ENCODE results near the gene LGALS8. TPM values are rescaled to one million over a fixed set of nuclear protein-coding genes. Genes with fewer than 3 reads are reported as not detected.

The LGALS8 gene
- polyA plus RNA-seq, 1 donor (not counting 4 experiments of a cell fraction or from before 2014, with no cell fraction given) = 75.2 TPM

GRCh38 chr1:236492378-236492777 is 31.4 kb upstream of the LGALS8 start:
- no peak overlapping the region for H3K27ac ChIP-seq (ENCODE audit: control insufficient read depth, insufficient read depth, low read length)
- FAIRE-seq (no peak), DNase-seq (ENCODE audit: low read depth, low spot score) (no peak)
- no peak overlapping the region for H3K9ac ChIP-seq (ENCODE audit: control insufficient read depth, extremely low read depth, insufficient read depth, low read length)
- H3K9me1 ChIP-seq (ENCODE audit: control insufficient read depth, extremely low read depth, insufficient read depth, low read length) = no peaks in the 10 kb centered on the region
- H3K27me3 ChIP-seq (ENCODE audit: control insufficient read depth, extremely low read depth, insufficient read depth, low read length) = no peaks in the 10 kb centered on the region
- H3K9me3 ChIP-seq (ENCODE audit: control insufficient read depth, low read depth, low read length) = no peaks in the 10 kb centered on the region
- H2AFZ ChIP-seq (ENCODE audit: control insufficient read depth, low read length) = no peak overlapping the region
- dilution Hi-C loops (cut with MboI; ENCODE audit: extremely low pct_ligation_motif_present, low sequenced_read_pairs) = loop anchor here (10.0 kb wide), 1 partner anchor 358 kb away; no protein-coding TSS in a partner anchor
- no peaks in the 10 kb centered on the region for H3K4me1 ChIP-seq (ENCODE audit: control insufficient read depth, extremely low read depth, insufficient read depth, low read length)
- H3K36me3 ChIP-seq (ENCODE audit: control insufficient read depth in 2 of 2, extremely low read depth in 1 of 2, insufficient read depth in 2 of 2, low read length in 2 of 2) = no peaks in the 10 kb centered on the region
- no peaks in the 10 kb centered on the region for H3K79me2 ChIP-seq (ENCODE audit: control insufficient read depth, insufficient read depth, low read length)
- no peak overlapping the region for H3K4me3 ChIP-seq (ENCODE audit: control insufficient read depth in 2 of 3, extremely low read depth in 1 of 3, insufficient read depth in 2 of 3, low read depth in 1 of 3, low read length in 3 of 3)
- no peak for TF ChIP-seq EZH2 (IDR thresholded peaks at IDR 0.05; ENCODE audit: low read length)
- no peak for TF ChIP-seq CTCF (optimal IDR thresholded peaks at IDR 0.05 in 1 of 3, IDR thresholded peaks at IDR 0.05 in 1 of 3, conservative IDR thresholded peaks at IDR 0.05 in 1 of 3; ENCODE audit: extremely low read depth in 1 of 3, insufficient read depth in 2 of 3, low read length in 3 of 3)
- no peaks in the 10 kb centered on the region for H4K20me1 ChIP-seq (ENCODE audit: control insufficient read depth, extremely low read depth, insufficient read depth, low read length)
- H3K4me2 ChIP-seq (ENCODE audit: control insufficient read depth, extremely low read depth, insufficient read depth, low read depth, low read length) = no peak overlapping the region

GRCh38 chr1:236494082-236494481 is 29.7 kb upstream of the LGALS8 start:
- Histone ChIP-seq H3K4me2 (ENCODE audit: control insufficient read depth, extremely low read depth, insufficient read depth, low read depth, low read length) (no peak overlapping the region), H2AFZ (ENCODE audit: control insufficient read depth, low read length) (no peak overlapping the region), H3K4me1 (ENCODE audit: control insufficient read depth, extremely low read depth, insufficient read depth, low read length) (no peaks in the 10 kb centered on the region), H3K4me3 (ENCODE audit: control insufficient read depth in 2 of 3, extremely low read depth in 1 of 3, insufficient read depth in 2 of 3, low read depth in 1 of 3, low read length in 3 of 3) (no peak overlapping the region), H3K36me3 (ENCODE audit: control insufficient read depth in 2 of 2, extremely low read depth in 1 of 2, insufficient read depth in 2 of 2, low read length in 2 of 2) (no peaks in the 10 kb centered on the region), H3K9me1 (ENCODE audit: control insufficient read depth, extremely low read depth, insufficient read depth, low read length) (no peaks in the 10 kb centered on the region), H3K9ac (ENCODE audit: control insufficient read depth, extremely low read depth, insufficient read depth, low read length) (no peak overlapping the region), H3K9me3 (ENCODE audit: control insufficient read depth, low read depth, low read length) (no peaks in the 10 kb centered on the region), H3K79me2 (ENCODE audit: control insufficient read depth, insufficient read depth, low read length) (no peaks in the 10 kb centered on the region), H3K27me3 (ENCODE audit: control insufficient read depth, extremely low read depth, insufficient read depth, low read length) (no peaks in the 10 kb centered on the region), H4K20me1 (ENCODE audit: control insufficient read depth, extremely low read depth, insufficient read depth, low read length) (no peaks in the 10 kb centered on the region), H3K27ac (ENCODE audit: control insufficient read depth, insufficient read depth, low read length) (no peak overlapping the region)
- no peak for DNase-seq (ENCODE audit: low read depth, low spot score)
- TF ChIP-seq EZH2 (IDR thresholded peaks at IDR 0.05; ENCODE audit: low read length) (no peak), CTCF (optimal IDR thresholded peaks at IDR 0.05 in 1 of 3, IDR thresholded peaks at IDR 0.05 in 1 of 3, conservative IDR thresholded peaks at IDR 0.05 in 1 of 3; ENCODE audit: extremely low read depth in 1 of 3, insufficient read depth in 2 of 3, low read length in 3 of 3) (no peak)
- dilution Hi-C loops (cut with MboI; ENCODE audit: extremely low pct_ligation_motif_present, low sequenced_read_pairs) = loop anchor here (10.0 kb wide), 1 partner anchor 359 kb away; no protein-coding TSS in a partner anchor
- no peak for FAIRE-seq
